Measurements from ENCODE around the gene LHFPL3. TPM values are rescaled to one million over a fixed set of nuclear protein-coding genes. Genes with fewer than 3 reads are reported as not detected.

The LHFPL3 gene
- total RNA-seq, 4 donors from 2014 or later = not detected

DNA sequence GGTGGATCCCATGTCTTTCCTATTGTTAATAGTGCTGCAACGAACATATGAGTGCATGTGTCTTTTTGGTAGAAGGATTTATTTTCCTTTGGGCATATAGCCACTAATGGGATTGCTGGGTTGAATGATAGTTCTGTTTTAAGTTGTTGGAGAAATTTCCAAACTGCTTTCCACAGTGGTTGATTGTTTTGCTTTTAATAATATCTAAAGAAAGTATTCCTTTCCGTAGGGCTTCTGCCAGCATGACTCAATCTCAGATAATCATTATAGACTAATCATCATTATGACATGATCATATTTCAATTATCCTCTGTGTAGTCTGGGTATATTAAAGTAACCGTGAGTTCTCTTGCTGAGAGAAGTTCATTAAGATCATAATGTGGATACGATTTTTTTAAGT is 575.4 kb downstream of the LHFPL3 start:
- Histone ChIP-seq H3K27ac (no peak overlapping the region), H3K4me3 (replicated peaks in 1 of 3) (no peak overlapping the region), H3K4me1 (peaks cover 0 to 5% of the 10 kb centered on the region in 2 donors), H3K27me3 (no peaks in the 10 kb centered on the region), H3K9me3 (no peaks in the 10 kb centered on the region), H3K36me3 (no peaks in the 10 kb centered on the region)
- intact Hi-C loops (cut with DNase I) = no loop called here
- TF ChIP-seq POLR2A (IDR thresholded peaks at IDR 0.05) = no peak
- 77 to 81% methylated on average over 4 of the region's 4 CpGs for WGBS, 2 donors
- no peak for DNase-seq

DNA sequence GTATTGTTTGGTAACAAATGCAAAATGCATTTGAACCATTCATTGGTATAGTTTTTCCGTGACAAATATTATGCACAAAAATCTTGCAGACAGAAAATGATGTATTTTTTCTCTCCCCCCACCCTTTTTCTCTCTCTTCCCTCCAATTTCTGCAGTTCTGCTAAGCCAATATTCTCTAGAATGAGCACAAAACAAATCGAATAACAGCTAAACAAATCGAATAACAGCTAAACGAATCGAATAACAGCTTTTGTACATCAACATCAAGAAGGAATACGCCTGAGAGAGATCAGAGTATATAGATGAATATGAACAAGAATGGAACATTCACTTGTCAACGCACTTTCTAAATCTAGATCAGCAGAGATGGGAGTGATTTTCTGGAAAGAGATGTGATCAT is 577.6 kb downstream of the LHFPL3 start:
- Histone ChIP-seq H3K4me1 (no peaks in the 10 kb centered on the region), H3K27me3 (no peaks in the 10 kb centered on the region), H3K27ac (no peak overlapping the region), H3K9me3 (no peaks in the 10 kb centered on the region), H3K36me3 (no peaks in the 10 kb centered on the region), H3K4me3 (replicated peaks in 1 of 3) (no peak overlapping the region)
- WGBS, 2 donors = 90 to 91% methylated on average over 7 of the region's 7 CpGs
- no peak for DNase-seq
- intact Hi-C loops (cut with DNase I) = no loop called here
- TF ChIP-seq, protein P1, sequence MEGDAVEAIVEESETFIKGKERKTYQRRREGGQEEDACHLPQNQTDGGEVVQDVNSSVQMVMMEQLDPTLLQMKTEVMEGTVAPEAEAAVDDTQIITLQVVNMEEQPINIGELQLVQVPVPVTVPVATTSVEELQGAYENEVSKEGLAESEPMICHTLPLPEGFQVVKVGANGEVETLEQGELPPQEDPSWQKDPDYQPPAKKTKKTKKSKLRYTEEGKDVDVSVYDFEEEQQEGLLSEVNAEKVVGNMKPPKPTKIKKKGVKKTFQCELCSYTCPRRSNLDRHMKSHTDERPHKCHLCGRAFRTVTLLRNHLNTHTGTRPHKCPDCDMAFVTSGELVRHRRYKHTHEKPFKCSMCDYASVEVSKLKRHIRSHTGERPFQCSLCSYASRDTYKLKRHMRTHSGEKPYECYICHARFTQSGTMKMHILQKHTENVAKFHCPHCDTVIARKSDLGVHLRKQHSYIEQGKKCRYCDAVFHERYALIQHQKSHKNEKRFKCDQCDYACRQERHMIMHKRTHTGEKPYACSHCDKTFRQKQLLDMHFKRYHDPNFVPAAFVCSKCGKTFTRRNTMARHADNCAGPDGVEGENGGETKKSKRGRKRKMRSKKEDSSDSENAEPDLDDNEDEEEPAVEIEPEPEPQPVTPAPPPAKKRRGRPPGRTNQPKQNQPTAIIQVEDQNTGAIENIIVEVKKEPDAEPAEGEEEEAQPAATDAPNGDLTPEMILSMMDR (IDR thresholded peaks at IDR 0.05) = no peak
- no peak for TF ChIP-seq POLR2A (IDR thresholded peaks at IDR 0.05)

DNA sequence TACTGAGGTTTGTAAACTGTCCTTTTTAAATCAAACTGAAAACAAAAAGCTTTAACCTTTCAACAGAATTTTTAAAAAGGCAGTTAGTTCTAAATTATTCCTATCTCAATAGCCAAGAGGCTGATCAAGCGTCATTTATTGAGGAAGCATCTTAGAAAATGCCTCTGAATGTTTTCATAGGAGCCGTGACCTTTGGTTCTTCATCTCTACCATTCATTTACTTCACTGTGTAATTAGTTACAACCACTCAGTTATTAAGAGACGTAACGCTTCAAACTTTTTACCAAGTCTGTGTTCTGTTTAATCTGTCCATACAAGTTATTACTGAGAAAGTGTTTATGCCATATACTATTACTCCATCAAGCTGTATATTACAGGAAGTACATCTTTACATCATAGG is 578.2 kb downstream of the LHFPL3 start:
- H3K4me3 ChIP-seq (replicated peaks in 1 of 3) = no peak overlapping the region
- 91 to 92% methylated on average over 4 of the region's 4 CpGs for WGBS, 2 donors
- no peaks in the 10 kb centered on the region for H3K9me3 ChIP-seq
- H3K27me3 ChIP-seq = no peaks in the 10 kb centered on the region
- H3K36me3 ChIP-seq = no peaks in the 10 kb centered on the region
- no peaks in the 10 kb centered on the region for H3K4me1 ChIP-seq
- DNase-seq = no peak
- intact Hi-C loops (cut with DNase I) = no loop called here
- no peak overlapping the region for H3K27ac ChIP-seq
- TF ChIP-seq POLR2A (IDR thresholded peaks at IDR 0.05) = no peak
- TF ChIP-seq, protein P1 (IDR thresholded peaks at IDR 0.05) = no peak

DNA sequence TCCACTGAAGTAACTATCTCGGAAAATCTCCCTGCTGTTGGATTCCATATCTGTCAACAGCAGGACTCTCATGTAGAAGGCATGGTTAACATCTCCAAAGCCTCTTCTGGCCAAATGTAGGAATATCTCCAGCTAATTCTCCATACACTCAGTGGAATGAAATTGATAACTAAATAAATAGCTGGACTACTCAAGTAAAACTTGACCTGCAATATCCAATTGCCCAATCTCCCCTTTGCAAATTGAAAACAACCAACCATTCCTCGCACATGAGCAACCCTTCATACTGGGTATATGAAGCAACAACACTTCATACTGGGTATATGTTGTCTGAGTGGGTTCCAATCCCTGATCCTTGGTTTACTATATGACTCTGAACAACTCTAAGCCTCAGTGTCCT is 580.2 kb downstream of the LHFPL3 start:
- Histone ChIP-seq H3K27me3 (no peaks in the 10 kb centered on the region), H3K9me3 (no peaks in the 10 kb centered on the region), H3K4me1 (no peaks in the 10 kb centered on the region), H3K4me3 (replicated peaks in 1 of 3) (no peak overlapping the region), H3K27ac (no peak overlapping the region), H3K36me3 (no peaks in the 10 kb centered on the region)
- TF ChIP-seq, protein P1 (IDR thresholded peaks at IDR 0.05) = no peak
- TF ChIP-seq POLR2A (IDR thresholded peaks at IDR 0.05) = no peak
- WGBS, 2 donors = 92 to 93% methylated on average over 2 of the region's 2 CpGs
- no peak for DNase-seq
- intact Hi-C loops (cut with DNase I) = no loop called here

DNA sequence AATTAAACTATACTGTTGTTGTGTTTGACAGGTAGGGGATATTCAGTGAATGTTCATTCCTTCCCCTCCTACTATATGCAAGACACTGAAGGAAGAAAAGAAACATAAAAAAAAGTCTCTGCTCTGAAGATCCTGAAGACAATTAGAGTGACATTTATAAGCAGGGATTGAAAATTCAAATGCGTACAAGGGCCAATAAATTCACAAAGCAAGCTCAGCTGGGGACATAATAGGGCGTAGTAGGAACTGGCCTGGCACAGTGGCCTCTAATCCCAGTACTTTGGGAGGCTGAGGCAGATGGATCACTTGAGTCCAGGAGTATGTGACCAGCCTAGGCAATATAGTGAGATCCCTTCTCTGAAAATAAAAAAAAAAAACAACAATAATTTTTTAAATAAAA is 580.7 kb downstream of the LHFPL3 start:
- Histone ChIP-seq H3K27me3 (no peaks in the 10 kb centered on the region), H3K4me3 (replicated peaks in 1 of 3) (no peak overlapping the region), H3K9me3 (no peaks in the 10 kb centered on the region), H3K4me1 (no peaks in the 10 kb centered on the region), H3K27ac (no peak overlapping the region), H3K36me3 (no peaks in the 10 kb centered on the region)
- intact Hi-C loops (cut with DNase I) = no loop called here
- no peak for DNase-seq
- TF ChIP-seq, protein P1 (IDR thresholded peaks at IDR 0.05) = no peak
- TF ChIP-seq POLR2A (IDR thresholded peaks at IDR 0.05) = no peak
- 96 to 97% methylated on average over 2 of the region's 2 CpGs for WGBS, 2 donors

DNA sequence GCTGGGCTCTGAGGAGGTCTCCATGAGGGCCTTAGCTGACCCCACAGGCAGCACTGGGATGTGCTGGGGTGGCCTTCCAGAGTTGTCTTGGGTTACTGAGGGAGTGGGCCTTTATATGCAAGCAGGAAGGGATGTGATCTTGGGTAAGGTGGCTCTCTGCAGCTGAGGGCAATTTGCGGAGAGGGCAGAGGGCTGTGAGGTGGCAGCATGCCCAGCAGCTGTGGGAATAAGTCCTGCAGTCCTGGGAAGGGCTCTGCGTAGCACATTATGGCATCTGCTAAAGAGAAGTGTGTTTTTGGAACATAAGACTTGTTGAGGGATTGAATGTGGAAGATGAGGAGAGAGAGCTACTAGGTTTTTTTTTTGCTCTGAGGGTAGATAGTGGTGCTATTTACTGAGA is 586.0 kb downstream of the LHFPL3 start:
- 95 to 100% methylated on average over 2 of the region's 2 CpGs for WGBS, 2 donors
- H3K36me3 ChIP-seq = no peaks in the 10 kb centered on the region
- intact Hi-C loops (cut with DNase I) = no loop called here
- no peak for DNase-seq
- no peak for TF ChIP-seq POLR2A (IDR thresholded peaks at IDR 0.05)
- TF ChIP-seq, protein P1 (IDR thresholded peaks at IDR 0.05) = no peak
- H3K27ac ChIP-seq = no peak overlapping the region
- H3K4me3 ChIP-seq (replicated peaks in 1 of 3) = no peak overlapping the region
- H3K4me1 ChIP-seq = no peaks in the 10 kb centered on the region
- no peaks in the 10 kb centered on the region for H3K9me3 ChIP-seq
- H3K27me3 ChIP-seq = no peaks in the 10 kb centered on the region

All from thyroid gland (tissue), 4 donors.